Ishikawa (cell line): ENCODE results near the gene ZMYND8.

Experiments used
- CREB1 ChIP-seq: IDR thresholded peaks from 2 replicates; pipeline ENCODE4 v1.6.1; 2012; ENCODE audit warnings: low read depth
- EGR1 ChIP-seq: IDR thresholded peaks from 2 replicates; pipeline ENCODE4 v1.6.1; 2012
- FOXM1 ChIP-seq: IDR thresholded peaks from 2 replicates; pipeline ENCODE4 v1.6.1; 2012; ENCODE audit warnings: low read depth, borderline replicate concordance
- RAD21 ChIP-seq: IDR thresholded peaks from 2 replicates; pipeline ENCODE4 v1.6.1; 2012; ENCODE audit warnings: low read depth
- TAF1 ChIP-seq: IDR thresholded peaks from 2 replicates; pipeline ENCODE4 v1.6.1; 2012; ENCODE audit warnings: low read depth, mild to moderate bottlenecking
- TCF12 ChIP-seq: IDR thresholded peaks from 2 replicates; pipeline ENCODE4 v1.6.1; 2012; ENCODE audit warnings: low read depth
- YY1 ChIP-seq: IDR thresholded peaks from 2 replicates; pipeline ENCODE4 v1.6.1; 2012; ENCODE audit warnings: low read depth
- ZBTB7A ChIP-seq: IDR thresholded peaks from 2 replicates; pipeline ENCODE4 v1.6.1; 2012; ENCODE audit warnings: low read depth
- TF ChIP-seq, protein P1 (sequence below): IDR thresholded peaks from 2 replicates; pipeline ENCODE4 v1.6.1; 2012; ENCODE audit warnings: low read depth, mild to moderate bottlenecking
- TF ChIP-seq, protein P2 (sequence below): IDR thresholded peaks from 2 replicates; pipeline ENCODE4 v1.6.1; 2012

DNA sequence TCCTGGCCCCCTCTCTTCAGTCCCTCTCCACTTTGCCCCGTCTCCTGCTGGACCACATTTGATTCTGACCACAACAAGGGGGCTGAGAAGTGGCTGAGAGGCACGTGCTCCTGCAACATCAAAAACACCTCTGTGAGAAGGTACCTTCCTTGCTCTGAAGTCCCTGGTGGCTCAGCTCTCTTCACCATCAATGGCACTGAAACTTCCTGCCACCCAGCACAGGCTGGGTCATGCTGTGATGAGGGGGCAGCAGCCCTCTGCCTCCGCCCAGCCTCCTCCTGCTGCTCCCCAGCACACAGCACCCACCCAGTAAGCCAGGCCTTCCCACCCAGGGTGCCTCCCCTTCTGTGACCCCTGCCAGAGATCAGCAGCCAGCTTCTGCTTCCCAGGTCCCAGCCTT, 10.3 kb downstream of the ZMYND8 start:
- TF ChIP-seq, protein P1, sequence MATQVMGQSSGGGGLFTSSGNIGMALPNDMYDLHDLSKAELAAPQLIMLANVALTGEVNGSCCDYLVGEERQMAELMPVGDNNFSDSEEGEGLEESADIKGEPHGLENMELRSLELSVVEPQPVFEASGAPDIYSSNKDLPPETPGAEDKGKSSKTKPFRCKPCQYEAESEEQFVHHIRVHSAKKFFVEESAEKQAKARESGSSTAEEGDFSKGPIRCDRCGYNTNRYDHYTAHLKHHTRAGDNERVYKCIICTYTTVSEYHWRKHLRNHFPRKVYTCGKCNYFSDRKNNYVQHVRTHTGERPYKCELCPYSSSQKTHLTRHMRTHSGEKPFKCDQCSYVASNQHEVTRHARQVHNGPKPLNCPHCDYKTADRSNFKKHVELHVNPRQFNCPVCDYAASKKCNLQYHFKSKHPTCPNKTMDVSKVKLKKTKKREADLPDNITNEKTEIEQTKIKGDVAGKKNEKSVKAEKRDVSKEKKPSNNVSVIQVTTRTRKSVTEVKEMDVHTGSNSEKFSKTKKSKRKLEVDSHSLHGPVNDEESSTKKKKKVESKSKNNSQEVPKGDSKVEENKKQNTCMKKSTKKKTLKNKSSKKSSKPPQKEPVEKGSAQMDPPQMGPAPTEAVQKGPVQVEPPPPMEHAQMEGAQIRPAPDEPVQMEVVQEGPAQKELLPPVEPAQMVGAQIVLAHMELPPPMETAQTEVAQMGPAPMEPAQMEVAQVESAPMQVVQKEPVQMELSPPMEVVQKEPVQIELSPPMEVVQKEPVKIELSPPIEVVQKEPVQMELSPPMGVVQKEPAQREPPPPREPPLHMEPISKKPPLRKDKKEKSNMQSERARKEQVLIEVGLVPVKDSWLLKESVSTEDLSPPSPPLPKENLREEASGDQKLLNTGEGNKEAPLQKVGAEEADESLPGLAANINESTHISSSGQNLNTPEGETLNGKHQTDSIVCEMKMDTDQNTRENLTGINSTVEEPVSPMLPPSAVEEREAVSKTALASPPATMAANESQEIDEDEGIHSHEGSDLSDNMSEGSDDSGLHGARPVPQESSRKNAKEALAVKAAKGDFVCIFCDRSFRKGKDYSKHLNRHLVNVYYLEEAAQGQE = no peak
- TF ChIP-seq RAD21 = no peak
- no peak for TF ChIP-seq CREB1
- no peak for TF ChIP-seq ZBTB7A
- TF ChIP-seq TCF12 = no peak
- no peak for TF ChIP-seq FOXM1
- TF ChIP-seq YY1 = no peak
- TF ChIP-seq, protein P2, sequence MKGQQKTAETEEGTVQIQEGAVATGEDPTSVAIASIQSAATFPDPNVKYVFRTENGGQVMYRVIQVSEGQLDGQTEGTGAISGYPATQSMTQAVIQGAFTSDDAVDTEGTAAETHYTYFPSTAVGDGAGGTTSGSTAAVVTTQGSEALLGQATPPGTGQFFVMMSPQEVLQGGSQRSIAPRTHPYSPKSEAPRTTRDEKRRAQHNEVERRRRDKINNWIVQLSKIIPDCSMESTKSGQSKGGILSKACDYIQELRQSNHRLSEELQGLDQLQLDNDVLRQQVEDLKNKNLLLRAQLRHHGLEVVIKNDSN = no peak
- TF ChIP-seq TAF1 = no peak
- no peak for TF ChIP-seq EGR1
